Activated gamma-delta T cell treated with anti-CD3 and anti-CD28 coated beads, Interleukin-2, amount 50 U/mL, for 16 hours (primary cell): ENCODE measurements around the gene PPT2.
"Not testable (repeated sequence)": the region's sequence is repeated elsewhere in the genome, so short reads cannot be mapped to it uniquely, and the experiment has no call there.

ENCODE experiments used
- DNase-seq: peaks from one replicate; pipeline ENCODE4 v3.0.0-alpha.2; 2020; ENCODE audit warnings: low read depth

The PPT2 gene

DNA sequence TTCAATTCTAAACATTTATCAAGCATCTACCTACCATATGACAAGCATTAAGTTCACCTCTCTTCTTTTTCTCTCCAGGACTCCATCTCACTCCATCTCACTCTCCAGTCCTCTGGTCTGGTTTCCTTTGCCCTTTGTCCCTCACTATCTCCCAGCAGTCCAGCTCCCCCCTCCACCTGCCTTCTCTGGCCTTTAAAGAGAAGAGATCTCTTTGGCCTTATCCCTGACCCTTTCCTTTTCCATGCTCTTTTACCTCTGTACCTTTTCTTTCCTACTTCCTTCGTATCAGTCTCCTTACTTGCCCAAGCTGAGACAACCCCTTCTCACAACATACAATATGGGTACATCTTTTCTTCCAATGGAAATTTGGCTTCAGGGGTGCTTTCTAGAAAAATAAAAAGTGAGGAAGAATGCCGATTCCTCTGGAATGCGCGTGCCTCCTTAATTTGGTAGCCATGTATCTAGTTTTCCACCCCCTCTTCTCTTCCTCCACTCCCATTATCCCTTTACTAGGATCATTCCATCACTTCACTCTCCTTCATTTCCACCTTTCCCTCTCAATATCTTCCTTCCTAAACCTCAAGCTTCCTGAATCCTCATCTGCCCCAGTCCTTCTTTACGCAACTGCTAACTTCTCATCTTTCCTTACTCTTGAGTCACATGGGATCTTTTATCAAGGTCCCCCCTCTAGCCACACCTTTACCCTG is 22.7 kb downstream of the PPT2 start:
- no peak for DNase-seq

DNA sequence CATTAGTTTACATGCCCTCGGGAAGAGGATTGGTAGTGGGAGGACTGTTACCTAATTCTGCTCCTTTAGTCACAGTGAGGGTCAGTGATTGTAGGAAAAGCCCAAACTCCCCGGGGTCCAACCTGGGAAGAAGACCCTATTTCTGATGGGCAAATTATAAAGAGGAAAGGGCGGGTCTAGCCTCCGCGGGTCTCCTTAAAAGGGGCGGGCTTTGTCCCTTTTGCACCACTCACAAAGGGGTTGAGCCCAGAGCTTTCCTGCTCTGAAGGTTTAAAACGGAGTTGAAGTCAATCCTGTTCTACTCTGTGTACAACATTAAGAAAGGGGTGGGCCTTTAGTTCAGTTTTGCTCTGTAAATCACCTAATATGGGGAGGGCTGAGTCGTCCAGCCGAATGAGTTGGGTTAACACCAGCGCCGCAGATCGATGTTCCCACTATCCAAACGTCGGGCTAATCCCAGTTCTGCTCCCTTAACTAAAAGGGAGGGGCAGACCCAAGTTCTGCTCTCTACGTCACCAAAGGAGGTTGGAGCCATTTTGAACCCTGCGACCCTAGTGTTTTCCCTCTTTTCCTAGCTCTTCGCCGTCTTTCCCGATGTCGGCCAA is 23.3 kb downstream of the PPT2 start:
- no peak for DNase-seq

DNA sequence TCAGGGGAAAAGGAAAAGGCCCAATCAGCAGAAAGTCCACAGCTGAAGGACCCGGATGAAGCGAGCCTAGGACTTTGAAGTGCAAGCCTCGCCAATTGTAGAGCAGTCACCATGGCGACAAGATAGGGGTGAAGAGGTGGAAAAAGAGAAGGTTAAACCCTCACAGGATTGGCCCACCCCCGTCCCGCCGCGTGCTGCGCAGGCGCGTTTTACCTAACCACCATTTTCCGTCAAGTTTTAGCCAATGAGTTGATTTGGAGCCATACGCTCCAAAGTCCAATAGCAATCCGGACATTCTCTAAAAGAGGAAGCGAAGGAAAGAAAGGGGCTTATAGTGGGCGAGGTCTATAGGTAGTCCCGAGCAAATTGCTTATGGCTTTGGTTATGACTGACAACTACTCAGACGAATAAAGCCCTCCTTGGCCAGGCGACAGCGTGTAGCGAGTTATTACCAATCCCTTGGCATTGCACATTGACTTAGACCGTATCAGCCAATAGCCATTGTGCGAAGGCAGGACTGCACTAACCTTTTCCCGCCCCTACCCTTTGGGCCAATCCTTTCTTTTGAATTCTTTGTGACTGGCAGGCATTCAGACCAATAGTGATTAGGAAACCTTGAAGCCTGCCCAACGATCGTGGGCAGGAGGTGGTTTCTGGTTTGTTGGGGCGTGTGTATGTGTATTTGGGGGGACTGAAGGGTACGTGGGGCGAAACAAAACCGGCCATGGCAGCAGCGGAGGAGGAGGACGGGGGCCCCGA is 24.0 kb downstream of the PPT2 start, which contains the start of gene RNF5:
Gene RNF5, plus strand, starts transcription at position 618 of the 759 bp plus-strand sequence. Its CDS starts 107 bp downstream, at position 725.
- DNase-seq, result peak; percentile 91

DNA sequence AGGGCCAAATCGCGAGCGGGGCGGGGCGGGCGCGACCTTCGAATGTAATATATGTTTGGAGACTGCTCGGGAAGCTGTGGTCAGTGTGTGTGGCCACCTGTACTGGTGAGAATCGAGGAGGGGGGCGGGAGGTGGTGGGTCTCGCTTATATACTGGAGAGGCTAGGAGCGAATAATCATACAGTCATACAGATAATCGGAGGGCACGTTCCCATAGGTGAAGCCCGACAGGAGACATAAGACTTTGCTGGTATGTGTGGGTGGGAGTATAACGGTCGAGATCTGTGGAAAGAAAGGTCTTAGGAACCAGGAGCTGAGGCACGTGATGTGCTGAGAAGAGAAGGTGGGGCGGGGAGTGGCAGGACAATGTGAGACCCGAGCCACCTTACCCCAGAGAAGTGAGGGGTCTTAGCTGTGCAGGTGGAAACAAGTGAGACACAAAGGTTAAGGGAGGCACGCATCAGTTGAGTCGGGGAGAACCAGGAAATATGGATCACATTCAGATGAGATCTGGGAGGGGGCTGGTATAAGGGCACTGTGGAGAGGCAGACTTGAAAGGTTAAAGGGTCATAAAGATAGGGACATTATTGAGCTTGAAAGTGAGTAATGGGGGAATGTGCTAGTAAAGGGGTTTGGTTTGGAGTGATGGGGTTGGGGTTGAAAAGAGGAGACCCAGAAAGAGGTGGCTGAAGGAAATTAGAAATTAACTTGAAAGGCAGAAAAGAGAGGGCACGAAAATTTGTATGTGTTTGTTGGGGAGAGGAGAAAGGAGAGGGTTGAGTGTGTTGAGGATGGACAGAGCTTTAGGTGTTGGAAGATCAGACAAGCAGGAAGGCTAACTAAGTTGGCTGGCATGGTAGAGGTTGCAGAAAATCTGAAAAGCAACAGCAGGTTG is 24.9 kb downstream of the PPT2 start:
- DNase-seq, result no peak

DNA sequence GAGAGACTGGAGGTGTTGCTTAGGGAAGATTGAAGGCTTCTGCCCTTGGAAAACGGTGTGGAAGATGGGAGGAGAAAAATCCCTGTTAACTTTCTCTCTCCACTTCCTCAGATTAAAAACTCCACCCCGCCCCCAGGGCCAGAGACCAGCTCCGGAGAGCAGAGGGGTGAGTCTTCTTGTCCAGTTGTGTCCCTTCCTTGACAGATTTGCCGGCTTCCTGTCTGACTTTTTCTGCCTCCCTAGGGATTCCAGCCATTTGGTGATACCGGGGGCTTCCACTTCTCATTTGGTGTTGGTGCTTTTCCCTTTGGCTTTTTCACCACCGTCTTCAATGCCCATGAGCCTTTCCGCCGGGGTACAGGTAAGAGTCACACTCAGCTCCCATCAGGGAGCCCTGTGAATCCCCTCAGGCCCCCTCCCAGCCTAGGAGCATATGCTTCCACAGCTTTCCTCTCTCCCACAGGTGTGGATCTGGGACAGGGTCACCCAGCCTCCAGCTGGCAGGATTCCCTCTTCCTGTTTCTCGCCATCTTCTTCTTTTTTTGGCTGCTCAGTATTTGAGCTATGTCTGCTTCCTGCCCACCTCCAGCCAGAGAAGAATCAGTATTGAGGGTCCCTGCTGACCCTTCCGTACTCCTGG is 25.9 kb downstream of the PPT2 start:
- no peak for DNase-seq

DNA sequence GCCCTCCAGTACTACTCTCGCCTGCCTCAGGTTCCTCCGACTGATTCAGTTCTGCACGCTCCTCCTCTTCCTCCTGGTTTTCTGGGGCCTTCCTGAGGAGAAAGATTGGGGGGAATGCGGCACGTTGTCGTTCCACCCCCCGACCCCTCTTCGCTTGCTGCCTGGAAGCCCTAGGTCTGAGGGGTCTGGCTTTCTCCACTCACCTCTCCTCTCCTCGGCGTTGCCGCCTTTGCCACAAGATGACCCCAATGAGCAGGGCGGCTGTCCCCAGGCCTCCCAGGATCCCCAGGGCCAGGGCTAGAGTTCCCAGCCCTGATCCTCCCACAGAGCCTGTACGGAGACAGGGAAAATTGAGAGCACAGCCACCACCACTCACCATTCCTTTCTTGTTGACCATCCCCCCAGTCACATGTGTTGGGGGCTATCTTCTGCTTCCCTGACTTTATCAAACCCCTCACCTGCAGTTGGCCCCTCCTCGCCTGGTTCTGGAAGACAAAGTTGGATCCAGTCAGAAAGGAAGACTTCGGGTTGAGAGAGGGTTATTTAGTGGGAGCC is 27.3 kb downstream of the PPT2 start:
- DNase-seq, result no peak

DNA sequence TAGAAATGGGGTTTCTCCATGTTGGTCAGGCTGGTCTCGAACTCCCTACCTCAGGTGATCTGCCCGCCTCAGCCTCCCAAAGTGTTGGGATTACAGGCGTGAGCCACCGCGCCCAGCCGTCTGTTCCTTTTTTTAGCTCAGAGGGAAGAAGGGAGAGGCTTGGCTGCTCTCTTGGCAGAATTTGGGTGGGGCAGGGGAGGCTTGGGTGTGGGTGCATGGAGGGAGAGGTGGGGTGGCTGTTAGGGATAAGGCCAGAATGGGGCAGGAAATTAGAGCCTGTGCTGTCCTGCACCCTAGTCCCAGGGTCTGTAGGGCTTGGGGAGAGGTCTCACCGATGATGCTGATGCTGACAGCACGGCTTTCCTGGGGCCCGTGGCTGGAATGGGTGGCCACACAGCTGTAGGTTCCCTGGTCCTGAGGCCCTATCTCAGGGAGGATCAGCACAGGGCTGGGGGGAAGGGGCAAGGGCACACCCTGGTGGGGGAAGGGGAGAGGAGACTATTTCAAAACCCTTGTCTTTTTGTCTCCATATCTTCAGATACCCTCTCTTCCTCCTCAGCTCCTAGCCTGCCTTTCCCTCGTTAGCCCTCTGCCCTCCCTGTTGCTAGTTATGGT is 28.1 kb downstream of the PPT2 start:
- DNase-seq, result no peak

DNA sequence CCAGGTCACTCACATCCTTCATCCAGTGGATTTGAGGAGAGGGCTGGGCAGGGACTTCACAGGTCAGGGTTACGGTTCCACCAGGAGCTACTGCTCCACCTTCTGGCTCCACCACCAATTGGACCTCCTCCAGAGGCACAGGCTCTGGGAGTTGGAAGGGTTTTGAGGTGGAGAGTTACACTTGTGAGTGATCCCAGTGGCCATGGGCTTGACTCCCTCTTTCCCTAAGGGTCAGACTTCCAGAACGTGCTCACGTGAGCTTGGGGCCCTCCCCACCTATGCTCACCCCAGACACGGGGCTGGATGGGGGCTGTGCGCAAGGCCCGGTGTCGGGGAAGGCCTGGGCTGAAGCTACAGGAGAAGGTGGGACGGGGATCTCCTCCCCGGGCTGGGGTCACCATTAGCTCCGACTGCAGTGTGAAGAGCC is 28.6 kb downstream of the PPT2 start:
- no peak for DNase-seq

DNA sequence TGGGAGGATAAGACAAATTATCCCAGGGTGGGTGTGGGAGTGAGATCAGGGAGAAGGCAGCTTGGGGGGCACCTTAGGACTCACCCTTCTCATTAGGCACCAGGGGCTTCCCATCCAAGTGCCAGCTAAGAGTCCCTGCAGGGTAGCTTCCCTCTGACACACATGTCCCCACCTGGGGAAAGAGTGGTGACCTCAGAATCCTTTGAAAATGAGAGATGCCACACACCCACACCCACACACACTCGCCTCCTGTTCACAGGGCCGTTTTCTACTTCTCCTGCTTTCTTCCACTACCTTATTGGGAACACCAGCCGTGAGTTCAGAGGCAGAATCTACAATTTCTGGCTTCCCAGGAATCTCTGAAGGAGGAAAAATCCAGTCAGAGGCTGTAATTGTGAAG is 29.1 kb downstream of the PPT2 start:
- DNase-seq, result no peak

DNA sequence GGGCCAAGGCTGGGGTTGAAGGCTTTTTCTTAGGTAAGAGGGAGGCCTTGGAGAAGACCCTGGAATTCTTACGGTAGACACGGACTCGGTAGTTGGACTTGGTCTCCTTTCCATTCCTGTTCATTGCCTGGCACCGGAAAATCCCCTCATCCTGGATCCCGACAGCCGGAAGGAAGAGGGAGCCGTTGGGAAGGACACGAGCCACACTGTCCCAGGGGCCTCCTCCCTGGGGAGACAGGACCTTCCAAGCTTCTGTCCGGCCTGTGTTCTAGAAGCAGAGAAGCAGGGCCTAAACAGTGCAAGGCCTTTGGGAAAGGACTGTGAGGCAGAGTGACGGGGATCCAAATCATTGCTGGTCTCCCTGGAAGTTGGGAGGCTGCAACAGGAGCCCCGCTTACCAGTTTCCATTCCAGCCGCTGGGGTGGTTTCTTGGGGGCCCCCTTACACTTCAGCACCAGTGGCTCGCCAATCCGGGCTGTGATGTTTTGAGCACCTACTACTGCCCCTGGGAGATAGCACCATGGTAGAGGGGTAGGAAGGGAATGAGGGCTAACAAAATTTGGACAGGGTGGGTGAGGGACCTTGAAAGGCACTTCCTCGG is 29.6 kb downstream of the PPT2 start:
- DNase-seq, result no peak

DNA sequence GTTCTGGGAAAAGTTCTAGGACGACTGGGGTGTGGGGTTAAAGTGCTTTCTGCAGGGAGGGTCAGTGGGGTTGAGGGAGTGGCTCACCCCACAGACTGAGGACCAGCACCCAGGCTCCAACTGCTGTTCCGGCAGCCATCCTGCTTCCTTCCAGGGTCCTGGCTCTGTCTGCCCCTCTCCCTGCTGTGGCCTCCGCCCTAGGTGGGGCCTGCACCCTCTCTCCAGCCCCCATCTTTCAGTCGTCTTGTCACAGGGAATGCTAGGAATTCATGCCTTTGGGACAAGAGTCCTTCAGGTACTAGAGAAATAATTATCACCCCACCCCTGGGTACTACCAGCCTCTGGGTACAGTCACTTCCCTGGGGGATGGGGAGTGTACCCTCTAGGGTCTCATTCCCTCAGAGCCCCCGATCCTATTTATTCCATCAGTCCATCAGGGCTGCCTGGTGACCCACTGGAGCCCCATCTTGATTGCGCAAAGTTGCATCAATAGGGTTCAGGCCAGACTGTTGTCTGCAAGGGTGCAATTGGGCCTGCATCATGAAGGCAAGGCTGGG is 30.2 kb downstream of the PPT2 start, which contains the start of gene AGER:
Gene AGER, minus strand, starts transcription at position 170 of the 557 bp plus-strand sequence. Its CDS starts 31 bp downstream, at position 139.
- no peak for DNase-seq

DNA sequence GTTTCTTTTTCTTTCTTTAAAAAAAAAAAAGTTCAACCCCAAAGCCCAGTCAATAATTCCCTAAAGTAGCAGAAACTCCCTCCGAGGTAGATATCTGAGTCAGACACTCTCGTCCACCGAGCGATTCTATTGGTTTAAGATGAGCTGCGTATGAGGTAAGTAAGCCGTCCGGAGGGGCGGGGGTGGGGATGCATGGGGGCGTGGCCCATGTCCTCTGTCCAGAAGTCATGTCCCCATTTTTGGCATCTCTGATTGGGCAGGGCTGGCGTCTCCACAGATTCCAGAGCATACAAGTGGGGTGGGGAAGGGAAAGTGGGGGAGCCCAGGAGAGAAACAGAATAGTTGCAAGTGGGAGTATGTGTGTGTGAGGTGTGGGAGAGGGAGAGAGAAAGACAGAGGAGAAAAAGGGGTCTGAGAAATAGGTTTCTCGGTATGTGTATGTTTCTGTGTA is 31.8 kb downstream of the PPT2 start:
- not testable (repeated sequence) for DNase-seq

DNA sequence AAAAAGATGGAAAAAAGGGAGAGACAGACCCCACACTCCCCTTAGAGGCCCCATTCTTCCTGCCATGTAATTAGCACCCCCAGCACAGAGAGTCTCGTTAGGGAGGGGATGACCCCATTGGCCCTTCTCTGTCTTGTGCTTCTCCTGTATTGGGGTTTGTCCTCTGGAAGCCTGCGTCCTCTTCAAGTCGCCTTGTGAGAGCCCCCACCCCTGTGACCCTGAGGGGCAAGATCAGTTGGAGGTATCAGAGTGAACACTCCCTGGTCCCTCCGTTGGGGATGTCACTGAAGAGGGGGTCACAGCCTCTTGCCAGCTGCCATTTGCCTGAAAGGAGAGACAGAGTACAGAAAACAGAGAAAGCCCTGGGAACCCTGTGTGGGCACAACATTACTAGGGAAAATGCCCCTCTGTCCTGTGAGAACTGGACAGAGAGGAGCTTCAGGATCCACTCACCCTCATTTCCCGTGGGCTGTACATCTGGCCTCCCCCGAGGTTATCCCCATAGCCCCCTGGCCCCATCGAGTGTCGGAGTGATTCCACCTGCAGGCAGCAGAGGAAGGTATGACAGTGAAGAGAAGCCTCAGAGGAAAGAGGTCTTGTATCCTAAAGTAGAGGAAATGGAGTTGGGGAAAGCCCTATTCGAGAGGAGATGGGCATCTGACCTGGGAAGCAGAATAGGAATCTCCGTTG is 32.4 kb downstream of the PPT2 start:
- DNase-seq, result not testable (repeated sequence)

DNA sequence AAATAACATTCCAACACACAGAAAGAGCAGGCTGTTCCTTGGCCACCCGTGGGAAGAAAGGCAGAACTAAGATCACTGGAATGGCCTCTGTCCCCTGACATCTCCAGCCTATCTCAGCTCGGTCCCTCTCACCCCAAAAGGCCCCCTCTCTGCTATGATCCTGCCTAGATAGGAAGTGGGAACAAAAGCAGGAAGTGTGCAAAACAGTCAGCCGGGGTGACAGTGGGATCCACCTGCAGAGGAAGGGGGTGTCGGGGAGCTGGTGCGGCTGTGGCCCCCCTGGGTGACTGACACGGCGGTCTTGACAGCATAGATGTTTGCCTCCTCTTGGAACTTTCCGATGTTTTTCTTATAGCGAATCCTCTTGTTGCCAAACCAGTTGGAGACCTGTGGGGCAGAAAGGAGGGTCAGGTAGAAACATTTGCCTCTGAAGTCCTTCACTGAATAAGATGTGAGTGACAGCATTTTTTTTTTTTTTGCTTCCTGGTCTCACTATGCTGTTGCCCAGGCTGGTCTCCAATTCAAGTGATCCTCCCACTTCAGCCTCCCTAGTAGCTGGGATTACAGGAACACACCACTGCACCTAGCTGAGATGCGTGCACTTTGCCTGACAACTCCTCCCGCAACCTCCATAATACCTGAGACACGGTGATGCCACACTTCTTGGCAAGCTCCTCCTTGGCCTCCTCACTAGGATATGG is 33.2 kb downstream of the PPT2 start:
- no peak for DNase-seq

DNA sequence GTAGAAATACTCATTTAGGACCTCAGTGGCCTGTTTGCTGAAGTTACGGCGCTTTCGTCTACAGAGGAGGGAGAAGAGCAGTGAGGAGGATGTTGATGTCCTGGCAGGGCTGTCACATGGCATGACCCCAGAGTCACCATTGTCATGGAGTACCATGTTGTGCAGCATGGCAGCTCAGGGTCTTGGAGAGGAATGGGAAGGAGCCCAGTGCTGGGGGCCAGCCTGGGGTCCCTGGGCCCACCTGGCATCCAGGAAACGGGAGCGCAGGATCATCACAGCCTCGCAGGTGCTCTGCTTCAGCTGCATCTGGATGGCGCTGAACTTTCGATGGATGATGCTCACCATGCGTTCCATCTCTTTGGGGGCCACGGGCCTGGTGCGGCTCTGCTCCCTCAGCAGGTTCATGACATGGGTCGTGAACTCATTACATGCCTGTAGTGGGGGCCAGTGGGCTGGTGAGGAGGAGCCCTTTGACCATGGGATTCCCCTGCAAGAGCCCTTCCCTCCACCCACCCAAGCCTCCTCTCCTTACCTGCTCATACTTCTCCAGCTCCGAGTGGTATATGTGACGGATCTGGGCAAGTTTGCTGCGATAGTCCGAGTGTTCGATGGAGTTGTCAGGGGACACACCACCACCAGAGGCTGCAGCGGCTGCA is 33.9 kb downstream of the PPT2 start:
- DNase-seq, result not testable (repeated sequence)

DNA sequence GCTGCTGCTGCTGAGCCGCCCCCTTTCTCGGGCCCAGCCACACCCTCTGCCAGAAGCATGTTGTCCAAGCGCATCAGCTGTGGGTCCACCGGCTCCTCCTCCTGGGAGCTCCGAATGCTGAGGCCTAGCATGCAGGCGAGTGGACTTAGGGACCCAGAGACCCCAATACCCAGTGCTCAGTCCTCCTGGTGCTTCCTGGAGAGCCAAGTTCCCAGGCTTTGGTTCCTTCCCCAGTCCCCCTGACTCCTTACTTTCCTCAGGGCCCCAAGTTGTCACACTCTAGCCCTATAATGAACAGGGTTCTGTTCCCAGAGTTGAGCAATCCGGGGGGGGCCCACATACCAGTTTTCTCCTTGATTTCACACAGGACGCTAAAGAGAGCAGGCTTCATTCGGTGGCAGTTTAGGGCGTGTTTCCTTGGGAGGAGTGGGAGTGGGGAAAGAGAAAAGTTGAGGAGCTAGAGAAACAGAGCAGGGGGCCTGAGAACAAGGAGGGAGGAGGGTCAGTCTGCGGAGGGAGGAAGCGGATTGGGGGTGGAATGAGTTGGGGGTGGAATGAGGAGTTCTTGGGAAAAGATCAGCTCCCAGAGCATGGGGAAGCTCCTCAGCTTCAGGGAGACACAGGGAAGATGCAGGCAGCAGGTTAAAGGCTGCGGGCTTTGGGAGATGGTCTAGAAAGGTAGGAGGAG is 34.6 kb downstream of the PPT2 start:
- no peak for DNase-seq

DNA sequence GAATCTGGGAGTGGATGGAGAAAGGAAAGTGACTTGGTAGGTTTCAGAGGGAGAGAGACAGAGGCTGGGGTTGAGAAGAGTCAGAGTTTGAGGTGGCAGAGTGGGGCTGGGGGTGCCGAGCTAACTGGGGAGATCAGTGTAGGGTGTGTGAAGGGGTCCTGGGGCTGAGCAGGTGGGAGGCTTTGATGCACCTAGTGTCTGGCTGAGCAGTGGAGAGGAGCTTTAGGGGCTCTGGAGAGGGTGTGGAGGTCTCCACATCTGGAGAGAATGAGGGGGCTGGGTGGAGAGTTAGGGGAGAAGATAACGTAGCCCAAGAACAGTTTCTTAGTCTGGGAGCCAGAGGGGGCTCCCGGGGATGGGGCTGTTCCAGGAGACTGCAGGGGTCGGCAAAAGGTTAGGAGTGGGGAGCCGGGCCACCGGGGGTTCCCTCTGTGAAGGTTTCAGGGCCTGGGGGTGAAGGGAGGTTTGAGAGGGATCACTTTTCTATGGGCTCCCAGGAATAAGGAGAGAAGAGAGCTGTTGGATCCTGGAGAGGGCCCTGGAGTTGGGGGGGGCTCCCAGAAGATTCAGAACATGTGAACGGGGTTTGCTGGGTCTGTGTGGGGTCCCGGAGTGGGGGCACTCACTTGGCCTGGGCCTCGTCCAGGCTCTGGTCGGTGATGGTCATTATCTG is 35.3 kb downstream of the PPT2 start:
- DNase-seq, result no peak
